GM12878 (cell line): Measurements from ENCODE around the gene BORCS5.

Experiments
- CEBPB ChIP-seq, 2 experiments: fragments of 150-350 bp in 1 of 2; IDR thresholded peaks; 2 replicates each; pipeline ENCODE4 v1.6.1; 2012 to 2014; ENCODE audit warnings: low read depth in 2 of 2, low read length in 2 of 2, borderline replicate concordance in 1 of 2, inconsistent platforms in 1 of 2
- CTCF ChIP-seq, 3 experiments: IDR thresholded peaks in 2 of 3; conservative IDR thresholded peaks in 1 of 3; 2 replicates each; pipeline ENCODE4 v1.5.1; 2011; ENCODE audit warnings: low read depth in 3 of 3, low read length in 3 of 3, mild to moderate bottlenecking in 3 of 3, control low read depth in 2 of 3, moderate library complexity in 2 of 3, inconsistent platforms in 1 of 3, mixed read lengths in 1 of 3; ENCODE audit not compliant: control insufficient read depth in 2 of 3, insufficient read depth in 1 of 3; ENCODE audit errors: extremely low read depth in 1 of 3
- E2F4 ChIP-seq: IDR thresholded peaks from 2 replicates; pipeline ENCODE4 v1.6.1; 2012; ENCODE audit warnings: low read depth, low read length, improper control_type of control experiment
- EED ChIP-seq: sonication (generic); IDR thresholded peaks from 2 replicates; pipeline ENCODE4 v1.6.1; 2016; ENCODE audit warnings: antibody characterized with exemption, low read depth
- ETV6 ChIP-seq, 2 experiments: fragments of 450-650 bp in 1 of 2; IDR thresholded peaks in 1 of 2; conservative IDR thresholded peaks in 1 of 2; 2 replicates each; pipeline ENCODE4 v1.6.1; 2014; ENCODE audit warnings: antibody characterized with exemption in 1 of 2, borderline replicate concordance in 1 of 2, low read depth in 1 of 2, mild to moderate bottlenecking in 1 of 2, moderate library complexity in 1 of 2
- EZH2 ChIP-seq: IDR thresholded peaks from 2 replicates; pipeline ENCODE4 v1.6.1; 2012; ENCODE audit warnings: low read depth, mild to moderate bottlenecking, control low read depth, inconsistent platforms, low read length, borderline replicate concordance; ENCODE audit not compliant: control insufficient read depth
- MAX ChIP-seq: IDR thresholded peaks from 2 replicates; pipeline ENCODE4 v1.6.1; 2012; ENCODE audit warnings: low read depth, low read length, improper control_type of control experiment
- MYC ChIP-seq: IDR thresholded peaks from 2 replicates; pipeline ENCODE4 v1.6.1; 2011; ENCODE audit warnings: mild to moderate bottlenecking, low read length, moderate library complexity, inconsistent platforms; ENCODE audit not compliant: insufficient read depth, insufficient replicate concordance, insufficient read length, severe bottlenecking
- POLR2A ChIP-seq: IDR thresholded peaks from 2 replicates; pipeline ENCODE4 v1.6.1; 2011; ENCODE audit warnings: low read depth, mild to moderate bottlenecking, low read length
- TBL1XR1 ChIP-seq: IDR thresholded peaks from 2 replicates; pipeline ENCODE4 v1.6.1; 2012; ENCODE audit warnings: low read depth, low read length, improper control_type of control experiment
- TCF12 ChIP-seq: IDR thresholded peaks from 2 replicates; pipeline ENCODE4 v1.6.1; 2011; ENCODE audit warnings: low read depth, mild to moderate bottlenecking, low read length
- USF2 ChIP-seq: IDR thresholded peaks from 2 replicates; pipeline ENCODE4 v1.6.1; 2011; ENCODE audit warnings: low read depth, low read length, improper control_type of control experiment, borderline replicate concordance

GRCh38 chr12:12499909-12500604 is 143.2 kb downstream of the BORCS5 start:
- TF ChIP-seq CTCF (IDR thresholded peaks at IDR 0.05 in 2 of 3, conservative IDR thresholded peaks at IDR 0.05 in 1 of 3; ENCODE audit: control insufficient read depth in 2 of 3, extremely low read depth in 1 of 3, insufficient read depth in 1 of 3, low read depth in 3 of 3, low read length in 3 of 3) (no peak), E2F4 (no peak), TCF12 (no peak), MAX (no peak), USF2 (no peak), POLR2A (no peak), EED (no peak), ETV6 (conservative IDR thresholded peaks at IDR 0.05 in 1 of 2, IDR thresholded peaks at IDR 0.05 in 1 of 2; ENCODE audit: borderline replicate concordance in 1 of 2, low read depth in 1 of 2) (no peak), EZH2 (no peak), TBL1XR1 (no peak), CEBPB (IDR thresholded peaks at IDR 0.05; ENCODE audit: borderline replicate concordance in 1 of 2, low read depth in 2 of 2, low read length in 2 of 2) (no peak), MYC (no peak)
